NCI-H345 treated with DMSO at 0.1 percent for 48 hours (cell line): ENCODE measurements around the gene NRG4.
"Not testable (repeated sequence)": the region's sequence is repeated elsewhere in the genome, so short reads cannot be mapped to it uniquely, and the experiment has no call there.

ENCODE experiments used
- DNase-seq: peaks from one replicate; lab custom pipeline; 2025; ENCODE audit not compliant: unreplicated experiment; lab: John Stamatoyannopoulos, UW

Gene NRG4

GRCh38 chr15:75928680-75929608 is 83.3 kb downstream of the NRG4 start:
- DNase-seq, result no peak

- DNase-seq, result no peak
These were observed 84.6 kb downstream of the NRG4 start for GRCh38 chr15:75927601-75928000.

DNA sequence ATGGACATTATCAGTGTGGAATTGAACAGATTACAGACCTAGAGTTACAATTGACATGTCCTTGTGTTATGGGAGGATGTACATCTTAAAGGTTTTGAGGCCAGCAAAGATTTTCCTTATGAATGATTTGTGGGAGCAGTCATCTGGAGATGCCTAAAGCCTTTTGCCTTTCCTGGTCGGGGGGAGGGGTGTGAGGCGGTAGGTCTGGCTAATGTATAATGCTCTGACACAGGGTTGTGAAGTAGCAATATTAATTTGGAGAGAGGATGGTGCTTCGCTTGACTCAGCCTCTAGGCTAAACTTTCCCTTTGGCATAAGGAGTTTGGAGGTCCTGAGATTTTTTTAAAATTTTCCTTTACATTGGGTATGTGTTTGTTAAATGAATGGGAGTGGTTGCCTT is 85.3 kb downstream of the NRG4 start:
- no peak for DNase-seq

DNA sequence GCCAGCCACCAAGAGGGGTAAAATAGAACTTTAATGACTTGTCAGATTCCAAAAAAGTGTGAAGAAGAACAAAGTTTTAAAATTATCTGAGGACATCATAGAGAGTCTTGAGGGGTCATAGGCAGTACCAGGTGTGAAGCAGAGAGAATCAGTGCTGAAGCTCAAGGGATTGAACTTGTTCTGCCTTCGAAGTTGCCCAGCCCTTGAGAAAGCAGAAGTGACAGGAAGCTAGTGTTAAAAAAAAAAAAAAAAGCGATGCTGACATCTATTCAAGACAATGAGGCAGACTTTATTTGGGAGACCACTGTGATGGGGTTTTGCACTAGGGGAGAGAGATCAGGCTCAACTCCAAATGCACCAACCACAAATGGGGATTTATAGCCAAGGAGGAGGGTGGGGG is 86.8 kb downstream of the NRG4 start:
- DNase-seq, result no peak

- no peak for DNase-seq
These were observed 87.6 kb downstream of the NRG4 start for GRCh38 chr15:75924576-75924975.

- DNase-seq, result no peak
These were observed 88.5 kb downstream of the NRG4 start for GRCh38 chr15:75923756-75924155.

- no peak for DNase-seq
These were observed 90.2 kb downstream of the NRG4 start for GRCh38 chr15:75921732-75922703.

- DNase-seq, result no peak
These were observed 92.1 kb downstream of the NRG4 start for GRCh38 chr15:75920079-75920478.

DNA sequence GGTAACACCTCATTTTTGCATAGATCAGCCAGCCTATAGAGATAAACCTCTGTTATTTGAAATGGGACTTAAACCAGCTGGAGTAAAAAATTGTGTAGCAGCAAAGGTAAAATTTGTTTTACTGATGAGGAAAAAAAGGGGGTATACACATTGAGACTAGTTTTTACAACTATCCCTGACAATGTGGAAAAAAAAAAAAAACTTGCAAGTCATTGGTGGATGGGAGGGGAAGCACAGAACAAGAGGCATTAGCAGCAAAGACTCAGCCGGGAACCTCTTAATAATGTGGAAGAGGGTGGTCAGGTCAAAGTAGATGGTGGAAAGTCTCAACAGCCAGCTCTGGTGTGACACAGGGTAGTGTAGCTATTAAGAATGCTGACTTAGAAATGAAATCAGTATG is 94.1 kb downstream of the NRG4 start:
- DNase-seq, result no peak

- DNase-seq, result no peak
These were observed 95.2 kb downstream of the NRG4 start for GRCh38 chr15:75916978-75917377.

DNA sequence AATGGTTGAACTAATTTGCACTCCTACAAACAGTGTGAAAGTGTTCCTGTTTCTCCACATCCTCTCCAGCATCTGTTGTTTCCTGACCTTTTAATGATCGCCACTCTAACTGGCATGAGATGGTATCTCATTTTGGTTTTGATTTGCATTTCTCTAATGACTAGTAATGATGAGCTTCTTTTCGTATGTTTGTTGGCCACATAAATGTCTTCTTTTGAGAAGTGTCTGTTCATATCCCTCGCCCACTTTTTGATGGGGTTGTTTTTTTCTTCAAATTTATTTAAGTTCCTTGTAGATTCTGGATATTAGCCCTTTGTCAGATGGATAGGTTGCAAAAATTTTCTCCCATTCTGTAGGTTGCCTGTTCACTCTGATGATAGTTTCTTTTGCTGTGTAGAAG is 101.9 kb downstream of the NRG4 start:
- DNase-seq, result not testable (repeated sequence)

DNA sequence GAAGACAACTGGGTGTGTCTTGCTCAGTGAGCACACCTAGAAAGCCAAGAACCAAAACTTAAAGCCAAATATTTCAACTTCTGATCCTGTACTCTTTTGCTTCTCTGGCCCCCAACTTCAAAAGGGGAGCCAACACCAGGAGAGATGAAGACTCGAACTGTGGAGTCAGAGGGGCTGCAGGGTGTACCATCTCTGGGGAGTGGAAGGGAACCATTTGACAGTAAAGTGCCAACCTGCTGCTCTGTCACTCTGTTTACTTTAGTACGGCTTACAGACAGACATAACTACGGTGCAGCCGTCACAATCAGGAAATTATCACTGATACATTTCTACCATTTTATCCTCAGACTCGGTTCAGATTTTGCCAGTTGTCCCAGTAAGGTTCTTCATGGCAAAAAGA is 107.0 kb downstream of the NRG4 start:
- DNase-seq, result no peak

GRCh38 chr15:75903331-75904239 is 108.6 kb downstream of the NRG4 start, which contains the start of gene FBXO22:
FBXO22 (plus strand) TSS chr15:75903878; CDS start chr15:75903964, 86 bp downstream.
- peak; percentile 80 for DNase-seq

- DNase-seq, result no peak
These were observed 110.1 kb downstream of the NRG4 start for GRCh38 chr15:75902129-75902557.

- DNase-seq, result no peak
These were observed 111.6 kb downstream of the NRG4 start for GRCh38 chr15:75900577-75900976.

GRCh38 chr15:75895731-75896130 is 116.5 kb downstream of the NRG4 start:
- no peak for DNase-seq

GRCh38 chr15:75891895-75892294 is 120.3 kb downstream of the NRG4 start:
- DNase-seq, result no peak
